GM12874 (cell line): Measurements from ENCODE around the gene PPIC.

Experiments
- TF ChIP-seq, protein P1 (sequence below): IDR thresholded peaks from 2 replicates; pipeline ENCODE4 v1.5.1; 2011; ENCODE audit warnings: low read depth, mild to moderate bottlenecking, control low read depth, low read length, moderate library complexity; ENCODE audit not compliant: insufficient read depth

Gene PPIC

GRCh38 chr5:122978068-122978467 lies 58.5 kb downstream of the PPIC start:
- TF ChIP-seq, protein P1, sequence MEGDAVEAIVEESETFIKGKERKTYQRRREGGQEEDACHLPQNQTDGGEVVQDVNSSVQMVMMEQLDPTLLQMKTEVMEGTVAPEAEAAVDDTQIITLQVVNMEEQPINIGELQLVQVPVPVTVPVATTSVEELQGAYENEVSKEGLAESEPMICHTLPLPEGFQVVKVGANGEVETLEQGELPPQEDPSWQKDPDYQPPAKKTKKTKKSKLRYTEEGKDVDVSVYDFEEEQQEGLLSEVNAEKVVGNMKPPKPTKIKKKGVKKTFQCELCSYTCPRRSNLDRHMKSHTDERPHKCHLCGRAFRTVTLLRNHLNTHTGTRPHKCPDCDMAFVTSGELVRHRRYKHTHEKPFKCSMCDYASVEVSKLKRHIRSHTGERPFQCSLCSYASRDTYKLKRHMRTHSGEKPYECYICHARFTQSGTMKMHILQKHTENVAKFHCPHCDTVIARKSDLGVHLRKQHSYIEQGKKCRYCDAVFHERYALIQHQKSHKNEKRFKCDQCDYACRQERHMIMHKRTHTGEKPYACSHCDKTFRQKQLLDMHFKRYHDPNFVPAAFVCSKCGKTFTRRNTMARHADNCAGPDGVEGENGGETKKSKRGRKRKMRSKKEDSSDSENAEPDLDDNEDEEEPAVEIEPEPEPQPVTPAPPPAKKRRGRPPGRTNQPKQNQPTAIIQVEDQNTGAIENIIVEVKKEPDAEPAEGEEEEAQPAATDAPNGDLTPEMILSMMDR: no peak

DNA sequence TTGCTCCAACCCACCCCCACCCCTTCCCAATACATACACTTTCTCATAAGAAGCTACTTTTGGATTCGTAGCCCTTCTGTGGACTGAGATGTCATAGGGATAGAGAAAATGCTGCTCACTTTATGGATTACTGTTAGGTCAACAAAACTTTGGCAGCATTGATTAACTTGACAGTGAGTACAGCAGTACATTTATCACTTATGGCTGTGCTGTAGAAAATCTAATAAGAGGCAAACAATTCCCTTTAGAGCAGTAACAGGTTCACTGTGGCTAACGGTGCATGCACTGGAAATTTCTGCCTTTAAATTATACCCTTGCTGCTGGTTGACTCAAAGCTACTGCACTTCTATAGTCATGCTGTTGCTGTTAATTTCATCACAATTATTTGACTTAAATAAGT lies 59.2 kb downstream of the PPIC start:
- TF ChIP-seq, protein P1: no peak
